ENCODE results near the gene QSER1.
"Not testable (repeated sequence)": the region's sequence is repeated elsewhere in the genome, so short reads cannot be mapped to it uniquely, and the experiment has no call there.

The QSER1 gene

GRCh38 chr11:33006010-33006409 lies 113.4 kb downstream of the QSER1 start:
- DNase-seq = no peak

GRCh38 chr11:33013755-33014154 lies 121.1 kb downstream of the QSER1 start:
- no peak for DNase-seq

DNA sequence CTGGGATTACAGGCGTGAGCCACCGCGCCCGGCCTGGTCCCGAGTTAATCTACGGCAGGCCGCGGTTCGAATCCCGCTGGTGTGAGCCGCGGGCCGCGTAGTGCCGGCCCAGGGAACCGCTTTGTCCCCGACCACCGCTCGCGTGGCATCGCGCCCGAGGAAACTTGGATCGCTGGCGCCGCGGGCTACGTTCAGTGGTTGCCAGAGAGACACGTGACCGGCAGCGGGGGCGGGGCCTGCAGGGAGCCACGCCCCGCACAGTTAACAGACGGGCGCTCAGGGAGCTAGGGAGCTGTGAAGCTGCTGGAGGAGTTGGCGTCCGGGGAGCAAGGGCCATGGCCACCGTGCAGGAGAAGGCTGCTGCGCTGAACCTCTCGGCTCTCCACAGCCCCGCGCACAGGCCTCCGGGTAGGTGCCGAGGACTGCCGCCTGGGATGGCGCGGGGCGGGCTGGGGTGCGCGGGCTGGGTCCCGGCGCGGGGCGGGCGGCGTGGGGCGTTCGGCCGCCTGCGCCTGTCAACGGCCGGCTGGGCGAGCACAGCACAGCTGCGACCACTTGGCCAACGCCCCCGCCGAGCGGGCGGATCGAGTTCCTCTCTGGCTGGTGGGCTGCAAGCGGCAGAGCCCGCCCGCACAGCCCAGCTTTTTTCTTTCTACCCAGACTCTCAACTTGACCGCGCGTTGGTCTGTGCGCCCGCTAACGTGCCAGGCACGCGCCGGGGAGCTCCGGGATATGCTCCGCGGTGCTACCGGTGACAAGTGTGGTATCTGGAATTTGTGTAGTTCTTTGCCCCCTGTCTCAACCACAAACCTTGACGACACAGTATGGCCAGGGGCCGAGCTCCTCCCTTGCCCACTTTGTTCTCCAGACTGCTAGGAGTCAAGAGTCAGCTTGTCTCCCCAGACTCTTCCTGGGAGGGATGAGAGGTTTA lies 123.3 kb downstream of the QSER1 start, which contains the start of gene DEPDC7:
Gene DEPDC7, plus strand, starts transcription at position 258 of the 931 bp plus-strand sequence. Its CDS starts 78 bp downstream, at position 336.
- DNase-seq = peak; percentile 79 to 84

GRCh38 chr11:33016654-33017053 lies 124.0 kb downstream of the QSER1 start:
- no peak for DNase-seq

GRCh38 chr11:33017478-33017877 lies 124.9 kb downstream of the QSER1 start:
- no peak for DNase-seq

DNA sequence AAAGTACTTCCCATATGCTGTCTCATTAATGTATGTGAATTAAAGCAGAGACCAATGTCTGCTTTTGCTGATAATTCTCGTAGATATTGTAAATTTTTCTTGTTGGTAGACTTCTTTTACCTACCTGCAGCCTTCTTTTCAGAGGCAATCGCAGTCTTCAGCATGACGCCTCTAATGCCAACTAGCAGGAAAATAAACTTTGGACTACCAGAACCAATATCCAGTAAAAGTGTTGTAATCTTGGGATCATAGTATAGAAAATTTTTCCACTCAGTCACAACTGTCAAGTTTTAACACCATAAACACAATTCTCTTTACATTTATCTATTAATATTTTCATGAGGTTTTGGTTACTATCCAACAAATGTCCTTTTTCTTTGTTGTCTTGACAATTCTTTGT lies 125.4 kb downstream of the QSER1 start:
- no peak for DNase-seq

DNA sequence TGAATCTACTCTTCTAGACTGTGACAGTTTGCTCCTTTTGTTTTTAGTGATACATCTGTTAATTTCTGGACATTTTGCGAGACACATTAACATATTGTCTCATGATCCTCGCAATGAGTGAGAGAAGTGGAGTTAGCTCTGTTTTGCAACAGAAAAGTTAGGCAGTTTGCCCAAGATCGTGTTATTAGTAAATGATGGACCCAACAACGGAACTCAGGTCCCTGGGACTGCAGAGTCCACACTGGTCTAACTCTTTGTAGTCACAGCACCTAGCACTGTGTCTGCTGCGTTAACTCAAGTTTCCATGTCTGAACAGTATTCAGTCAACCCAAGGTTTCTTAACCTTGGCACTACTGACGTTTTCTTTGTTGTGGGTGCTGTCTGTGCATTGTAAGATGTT lies 126.2 kb downstream of the QSER1 start:
- no peak for DNase-seq

- no peak for DNase-seq
These were observed 128.9 kb downstream of the QSER1 start for GRCh38 chr11:33021501-33021900.

DNA sequence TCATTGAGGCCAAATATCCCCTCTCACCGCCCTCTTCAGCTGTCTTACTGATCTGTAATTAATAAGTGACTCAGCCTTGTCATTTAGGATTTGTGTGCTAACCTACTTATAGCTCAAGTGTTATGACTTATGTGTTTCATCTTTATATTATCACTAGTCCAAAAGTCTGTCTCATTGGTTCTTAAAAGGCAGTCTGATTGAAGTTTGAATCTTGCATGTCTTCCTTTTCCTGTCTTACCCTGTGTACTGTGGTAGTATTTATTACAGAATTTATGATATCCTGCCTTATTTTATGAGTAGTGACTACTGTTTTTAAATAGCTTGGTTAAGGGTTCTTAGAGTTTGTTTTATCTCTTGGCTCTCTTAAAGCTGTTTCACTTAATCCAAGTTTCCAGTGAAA lies 129.3 kb downstream of the QSER1 start:
- DNase-seq = no peak

- no peak for DNase-seq
These were observed 132.7 kb downstream of the QSER1 start for GRCh38 chr11:33025339-33025722.

- DNase-seq = no peak
These were observed 134.6 kb downstream of the QSER1 start for GRCh38 chr11:33027233-33027632.

DNA sequence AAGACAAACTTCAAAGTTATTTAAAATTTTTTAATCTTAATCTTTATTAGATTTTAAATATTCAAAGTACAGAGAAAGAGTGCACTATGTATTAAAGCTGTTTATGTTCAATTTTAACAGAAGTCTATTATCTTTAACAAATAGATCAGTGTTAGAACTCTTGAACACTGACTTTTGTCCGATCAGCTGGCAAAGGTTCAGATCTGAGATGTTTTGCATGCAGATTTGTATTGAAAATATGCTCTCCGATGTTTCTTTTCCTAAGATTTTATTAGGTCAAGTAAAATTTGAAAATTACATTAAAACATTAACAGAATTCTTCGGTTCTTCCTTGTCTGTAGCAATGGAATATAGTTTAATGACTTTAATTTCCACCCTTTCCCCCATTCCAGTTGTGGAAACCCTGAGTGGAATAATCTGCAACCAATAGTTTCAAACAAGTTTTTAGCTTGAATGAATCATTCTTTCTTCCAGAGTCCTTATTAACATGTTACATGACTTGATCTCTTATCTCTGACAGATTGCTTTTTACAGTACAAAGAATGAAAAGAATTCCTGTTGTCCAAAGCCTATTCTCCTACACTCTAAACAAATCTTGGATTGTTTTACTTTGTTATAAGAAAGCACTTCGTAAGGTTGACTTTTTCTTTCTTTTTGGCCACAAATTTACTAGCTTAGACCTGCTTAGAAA lies 135.4 kb downstream of the QSER1 start:
- no peak for DNase-seq

DNA sequence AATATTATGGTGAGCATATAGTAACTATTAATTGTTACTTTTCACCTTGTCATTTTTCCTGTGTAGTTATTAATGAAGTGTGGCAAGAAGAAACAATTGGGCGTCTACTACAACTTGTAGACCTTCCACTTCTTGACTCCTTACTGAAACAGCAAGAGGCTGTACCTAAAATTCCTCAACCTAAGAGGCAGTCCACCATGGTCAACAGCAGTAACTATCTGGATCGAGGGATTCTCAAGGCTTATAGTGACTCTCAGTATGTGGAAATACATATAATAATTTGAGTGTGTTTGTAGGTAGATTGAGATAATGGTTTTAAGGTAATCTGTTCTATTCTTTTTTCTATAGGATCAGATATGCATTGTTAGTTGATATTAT lies 135.9 kb downstream of the QSER1 start:
- no peak for DNase-seq

DNA sequence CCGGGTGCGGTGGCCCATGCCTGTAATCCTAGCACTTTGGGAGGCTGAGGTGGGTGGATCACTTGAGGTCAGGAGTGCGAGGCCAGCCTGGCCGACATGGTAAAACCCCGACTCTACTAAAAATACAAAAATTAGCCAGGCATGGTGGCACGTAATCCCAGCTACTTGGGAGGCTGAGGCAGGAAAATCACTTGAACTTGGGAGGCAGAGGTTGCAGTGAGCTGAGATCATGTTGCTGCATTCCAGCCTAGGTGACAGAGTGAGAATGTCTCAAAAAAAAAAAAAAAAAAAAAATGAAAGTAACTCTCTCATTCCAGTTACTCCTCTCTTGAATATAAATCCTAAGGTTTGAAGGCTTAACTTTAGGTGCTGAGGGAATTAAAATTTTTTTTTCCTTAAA lies 136.6 kb downstream of the QSER1 start:
- DNase-seq = not testable (repeated sequence)

Measured in stimulated activated CD4-positive, alpha-beta T cell treated with anti-CD3 and anti-CD28 coated beads, Interleukin-2, amount 100 ng/mL, for 24 hours (primary cell).